Measurements from ENCODE around the gene DLG2.

Gene DLG2

GRCh38 chr11:83540112-83540675 is 2086.9 kb downstream of the DLG2 start:
- TF ChIP-seq FOXM1 (IDR thresholded peaks at IDR 0.05; ENCODE audit: borderline replicate concordance, low read depth) (no peak), EP300 (IDR thresholded peaks at IDR 0.05; ENCODE audit: borderline replicate concordance) (no peak), CEBPB (IDR thresholded peaks at IDR 0.05) (no peak), CREB1 (IDR thresholded peaks at IDR 0.05; ENCODE audit: low read depth) (no peak), TCF12 (IDR thresholded peaks at IDR 0.05; ENCODE audit: low read depth) (no peak), RAD21 (IDR thresholded peaks at IDR 0.05; ENCODE audit: low read depth) (no peak), TEAD4 (IDR thresholded peaks at IDR 0.05) (no peak), REST (IDR thresholded peaks at IDR 0.05; ENCODE audit: low read depth) (no peak), NFIC (IDR thresholded peaks at IDR 0.05) (no peak), EGR1 (IDR thresholded peaks at IDR 0.05) (no peak), MAX (IDR thresholded peaks at IDR 0.05) (no peak), USF1 (IDR thresholded peaks at IDR 0.05) (no peak)

- TF ChIP-seq NFIC (IDR thresholded peaks at IDR 0.05) (no peak), TCF12 (IDR thresholded peaks at IDR 0.05; ENCODE audit: low read depth) (no peak), ZBTB7A (IDR thresholded peaks at IDR 0.05; ENCODE audit: low read depth) (no peak), YY1 (IDR thresholded peaks at IDR 0.05; ENCODE audit: low read depth) (no peak), REST (IDR thresholded peaks at IDR 0.05; ENCODE audit: low read depth) (no peak), CREB1 (IDR thresholded peaks at IDR 0.05; ENCODE audit: low read depth) (no peak), TEAD4 (IDR thresholded peaks at IDR 0.05) (no peak), EGR1 (IDR thresholded peaks at IDR 0.05) (no peak), CEBPB (IDR thresholded peaks at IDR 0.05) (no peak)
These were observed 2088.9 kb downstream of the DLG2 start for GRCh38 chr11:83538286-83538685.

- TF ChIP-seq CEBPB (IDR thresholded peaks at IDR 0.05) (no peak), FOXM1 (IDR thresholded peaks at IDR 0.05; ENCODE audit: borderline replicate concordance, low read depth) (no peak), REST (IDR thresholded peaks at IDR 0.05; ENCODE audit: low read depth) (no peak), CREB1 (IDR thresholded peaks at IDR 0.05; ENCODE audit: low read depth) (no peak), TEAD4 (IDR thresholded peaks at IDR 0.05) (no peak), RAD21 (IDR thresholded peaks at IDR 0.05; ENCODE audit: low read depth) (no peak), USF1 (IDR thresholded peaks at IDR 0.05) (no peak), MAX (IDR thresholded peaks at IDR 0.05) (no peak), ZBTB7A (IDR thresholded peaks at IDR 0.05; ENCODE audit: low read depth) (no peak), EGR1 (IDR thresholded peaks at IDR 0.05) (no peak), TAF1 (IDR thresholded peaks at IDR 0.05; ENCODE audit: low read depth) (no peak), YY1 (IDR thresholded peaks at IDR 0.05; ENCODE audit: low read depth) (no peak)
These were observed 2090.0 kb downstream of the DLG2 start for GRCh38 chr11:83537131-83537610.

GRCh38 chr11:83533166-83533565 is 2094.0 kb downstream of the DLG2 start:
- TF ChIP-seq EGR1 (IDR thresholded peaks at IDR 0.05) = no peak
- TF ChIP-seq EP300 (IDR thresholded peaks at IDR 0.05; ENCODE audit: borderline replicate concordance) = no peak
- no peak for TF ChIP-seq YY1 (IDR thresholded peaks at IDR 0.05; ENCODE audit: low read depth)
- no peak for TF ChIP-seq CREB1 (IDR thresholded peaks at IDR 0.05; ENCODE audit: low read depth)
- no peak for TF ChIP-seq REST (IDR thresholded peaks at IDR 0.05; ENCODE audit: low read depth)
- TF ChIP-seq TCF12 (IDR thresholded peaks at IDR 0.05; ENCODE audit: low read depth) = no peak
- TF ChIP-seq FOXM1 (IDR thresholded peaks at IDR 0.05; ENCODE audit: borderline replicate concordance, low read depth) = no peak
- no peak for TF ChIP-seq MAX (IDR thresholded peaks at IDR 0.05)
- no peak for TF ChIP-seq TAF1 (IDR thresholded peaks at IDR 0.05; ENCODE audit: low read depth)
- TF ChIP-seq CEBPB (IDR thresholded peaks at IDR 0.05) = no peak
- no peak for TF ChIP-seq ZBTB7A (IDR thresholded peaks at IDR 0.05; ENCODE audit: low read depth)
- TF ChIP-seq TEAD4 (IDR thresholded peaks at IDR 0.05) = no peak
- TF ChIP-seq RAD21 (IDR thresholded peaks at IDR 0.05; ENCODE audit: low read depth) = no peak
- TF ChIP-seq NFIC (IDR thresholded peaks at IDR 0.05) = no peak
- no peak for TF ChIP-seq USF1 (IDR thresholded peaks at IDR 0.05)
